Thoracic aorta (tissue), 2 donors: ENCODE data around the gene MED12L. TPM values are rescaled to one million over a fixed set of nuclear protein-coding genes. Genes with fewer than 3 reads are reported as not detected.

ENCODE experiments used
- ATAC-seq: fragments of 150-250 bp; one replicate; pipeline ENCODE4 v1.8.0; 2017; ENCODE audit warnings: low read depth; ENCODE audit not compliant: insufficient number of reproducible peaks, low FRiP score
- DNase-seq: peaks from one replicate; pipeline ENCODE4 v3.0.0-alpha.2; 2020; ENCODE audit warnings: low spot score
- H3K27ac ChIP-seq, 2 donors: fragments of 200-600 bp; sonication (generic); 1 replicate in 1 of 2; 2 replicates in 1 of 2; pipeline ENCODE4 v1.5.1; 2016; ENCODE audit warnings: mild to moderate bottlenecking in 2 of 2, moderate library complexity in 2 of 2
- H3K27me3 ChIP-seq: fragments of 200-600 bp; sonication (generic); replicated peaks from 2 replicates; pipeline ENCODE4 v1.6.0; 2016; ENCODE audit warnings: mild to moderate bottlenecking; ENCODE audit not compliant: insufficient read depth
- H3K36me3 ChIP-seq: fragments of 200-600 bp; sonication (generic); one replicate; pipeline ENCODE4 v1.5.1; 2016
- H3K4me1 ChIP-seq, 2 donors: fragments of 200-600 bp; sonication (generic); 1 replicate in 1 of 2; 2 replicates in 1 of 2; pipeline versions ENCODE4 v1.5.1 to v1.6.0; 2016; ENCODE audit warnings: low read depth in 2 of 2, mild to moderate bottlenecking in 1 of 2; ENCODE audit not compliant: control insufficient read depth in 1 of 2
- H3K4me3 ChIP-seq: fragments of 200-600 bp; sonication (generic); 2 replicates; pipeline ENCODE4 v1.5.1; 2016; ENCODE audit warnings: mild to moderate bottlenecking
- H3K9me3 ChIP-seq: fragments of 200-600 bp; sonication (generic); 2 replicates; pipeline ENCODE4 v1.5.1; 2016
- total RNA-seq, 2 donors: library from RNA; depleted of rRNA; stranded (reverse); fragments of >200 nt; gene quantifications; one replicate each; pipeline versions ENCODE4 v1.1.0 to v1.2.3, GENCODE V29; 2016
- TF ChIP-seq, protein P1 (sequence below): fragments of 200-600 bp; sonication (generic); IDR thresholded peaks from one replicate; pipeline ENCODE4 v1.5.1; 2019; ENCODE audit warnings: antibody characterized with exemption

Gene MED12L
- total RNA-seq, 2 donors from 2014 or later, result 0.27 to 2.0 TPM

DNA sequence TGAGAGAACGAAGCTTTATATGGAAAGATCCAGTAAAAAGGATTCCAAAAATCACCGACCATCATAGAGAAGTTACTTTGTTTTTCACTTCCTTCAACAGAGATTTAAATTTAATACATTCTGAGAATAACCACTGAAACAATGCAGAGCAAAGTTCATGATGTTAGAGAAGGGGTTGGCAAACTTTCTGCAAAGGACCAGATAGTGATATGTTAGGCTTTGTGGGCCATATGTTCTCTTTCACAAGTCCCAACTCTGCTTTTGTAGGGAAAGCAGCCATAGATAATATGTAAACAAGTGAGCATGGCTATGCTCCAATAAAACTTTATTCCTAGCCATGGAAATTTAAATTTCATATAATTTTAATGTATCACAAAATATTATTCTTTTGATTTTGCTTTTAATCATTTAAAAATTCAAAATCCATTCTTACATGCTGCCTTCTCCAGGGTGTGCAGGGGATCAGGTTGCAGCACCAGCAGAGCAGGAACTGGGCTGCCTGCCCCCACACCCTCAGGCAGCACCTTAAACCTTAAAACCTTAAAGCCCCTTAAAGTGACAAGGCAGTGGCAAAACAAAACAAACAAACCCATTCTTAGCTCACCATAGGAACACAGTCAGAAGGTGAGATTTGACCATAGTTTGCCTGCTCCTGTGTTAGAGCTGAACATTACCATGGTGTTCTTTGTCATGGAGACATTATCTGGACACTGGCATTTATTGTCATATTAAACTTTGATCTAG lies 392.3 kb downstream of the MED12L start:
- Histone ChIP-seq H3K9me3 (peaks cover 11% of the 10 kb centered on the region), H3K4me3 (no peak overlapping the region), H3K4me1 (no peaks in the 10 kb centered on the region), H3K27me3 (no peaks in the 10 kb centered on the region), H3K36me3 (no peaks in the 10 kb centered on the region), H3K27ac (no peak overlapping the region)
- TF ChIP-seq, protein P1, sequence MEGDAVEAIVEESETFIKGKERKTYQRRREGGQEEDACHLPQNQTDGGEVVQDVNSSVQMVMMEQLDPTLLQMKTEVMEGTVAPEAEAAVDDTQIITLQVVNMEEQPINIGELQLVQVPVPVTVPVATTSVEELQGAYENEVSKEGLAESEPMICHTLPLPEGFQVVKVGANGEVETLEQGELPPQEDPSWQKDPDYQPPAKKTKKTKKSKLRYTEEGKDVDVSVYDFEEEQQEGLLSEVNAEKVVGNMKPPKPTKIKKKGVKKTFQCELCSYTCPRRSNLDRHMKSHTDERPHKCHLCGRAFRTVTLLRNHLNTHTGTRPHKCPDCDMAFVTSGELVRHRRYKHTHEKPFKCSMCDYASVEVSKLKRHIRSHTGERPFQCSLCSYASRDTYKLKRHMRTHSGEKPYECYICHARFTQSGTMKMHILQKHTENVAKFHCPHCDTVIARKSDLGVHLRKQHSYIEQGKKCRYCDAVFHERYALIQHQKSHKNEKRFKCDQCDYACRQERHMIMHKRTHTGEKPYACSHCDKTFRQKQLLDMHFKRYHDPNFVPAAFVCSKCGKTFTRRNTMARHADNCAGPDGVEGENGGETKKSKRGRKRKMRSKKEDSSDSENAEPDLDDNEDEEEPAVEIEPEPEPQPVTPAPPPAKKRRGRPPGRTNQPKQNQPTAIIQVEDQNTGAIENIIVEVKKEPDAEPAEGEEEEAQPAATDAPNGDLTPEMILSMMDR, result no peak
- no peak for ATAC-seq
- no peak for DNase-seq

DNA sequence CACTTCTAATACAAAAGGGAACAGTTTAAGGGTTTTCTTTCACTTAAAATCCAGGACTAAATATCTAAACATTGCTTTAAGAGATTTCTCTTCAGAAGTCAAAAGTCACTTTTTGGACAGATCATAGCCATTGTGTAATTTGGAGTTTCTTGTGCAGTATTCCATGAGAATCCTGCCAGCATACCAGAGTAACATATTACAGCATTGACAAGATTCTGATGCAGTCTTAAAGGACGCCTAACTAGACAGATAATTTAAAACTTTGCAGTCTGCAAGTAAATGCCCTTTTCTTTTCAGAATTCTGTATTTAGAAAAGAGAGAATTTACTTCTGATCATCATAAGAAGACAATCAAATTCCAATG lies 392.9 kb downstream of the MED12L start:
- Histone ChIP-seq H3K4me1 (no peaks in the 10 kb centered on the region), H3K27ac (no peak overlapping the region), H3K36me3 (no peaks in the 10 kb centered on the region), H3K9me3 (peaks cover 11% of the 10 kb centered on the region), H3K27me3 (no peaks in the 10 kb centered on the region), H3K4me3 (no peak overlapping the region)
- ATAC-seq, result no peak
- TF ChIP-seq, protein P1, result no peak
- DNase-seq, result no peak

DNA sequence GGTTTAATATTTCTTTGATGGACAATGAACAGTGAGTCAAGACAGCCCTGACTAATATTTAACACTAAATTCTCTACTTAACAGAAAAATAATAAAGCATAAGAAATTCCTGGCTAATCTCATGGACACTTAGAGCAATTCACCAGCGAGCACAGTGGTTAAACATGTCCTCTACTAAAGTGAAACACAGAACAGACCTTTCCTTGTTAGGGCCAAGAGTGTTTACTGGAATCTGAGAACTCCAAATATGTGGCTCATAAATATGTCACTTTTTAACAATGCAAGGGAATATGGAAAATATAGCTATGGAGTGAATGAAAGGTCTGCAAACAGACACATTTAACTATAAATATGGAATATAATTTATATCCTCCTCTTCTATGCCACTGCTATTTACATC lies 394.0 kb downstream of the MED12L start:
- Histone ChIP-seq H3K4me1 (no peaks in the 10 kb centered on the region), H3K27ac (no peak overlapping the region), H3K27me3 (no peaks in the 10 kb centered on the region), H3K36me3 (no peaks in the 10 kb centered on the region), H3K4me3 (no peak overlapping the region), H3K9me3 (peaks cover 11% of the 10 kb centered on the region)
- no peak for ATAC-seq
- TF ChIP-seq, protein P1, result no peak
- DNase-seq, result no peak

DNA sequence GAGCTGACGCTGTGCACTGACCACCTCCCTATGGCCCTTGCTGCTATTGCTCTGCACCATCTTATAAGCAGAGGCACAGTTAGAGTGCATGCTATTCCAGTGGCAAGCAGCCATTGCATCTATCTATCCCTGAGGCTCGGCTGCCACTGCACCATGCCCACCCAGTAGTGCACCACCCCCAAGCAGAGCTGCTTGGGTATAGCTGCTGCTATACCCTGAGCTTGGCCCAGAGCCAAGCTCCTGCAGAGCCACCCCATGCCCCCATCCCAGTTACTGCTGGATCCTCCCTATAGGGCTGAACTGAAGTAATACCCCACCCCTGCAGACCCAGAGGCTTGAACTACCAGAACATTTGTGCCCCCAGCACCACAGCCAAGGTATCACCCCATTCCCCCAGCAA lies 395.0 kb downstream of the MED12L start:
- H3K4me3 ChIP-seq, result no peak overlapping the region
- no peaks in the 10 kb centered on the region for H3K4me1 ChIP-seq
- no peaks in the 10 kb centered on the region for H3K27me3 ChIP-seq
- H3K36me3 ChIP-seq, result no peaks in the 10 kb centered on the region
- ATAC-seq (no peak), DNase-seq (no peak)
- no peak overlapping the region for H3K27ac ChIP-seq
- H3K9me3 ChIP-seq, result peaks cover 11% of the 10 kb centered on the region
- TF ChIP-seq, protein P1, result no peak

DNA sequence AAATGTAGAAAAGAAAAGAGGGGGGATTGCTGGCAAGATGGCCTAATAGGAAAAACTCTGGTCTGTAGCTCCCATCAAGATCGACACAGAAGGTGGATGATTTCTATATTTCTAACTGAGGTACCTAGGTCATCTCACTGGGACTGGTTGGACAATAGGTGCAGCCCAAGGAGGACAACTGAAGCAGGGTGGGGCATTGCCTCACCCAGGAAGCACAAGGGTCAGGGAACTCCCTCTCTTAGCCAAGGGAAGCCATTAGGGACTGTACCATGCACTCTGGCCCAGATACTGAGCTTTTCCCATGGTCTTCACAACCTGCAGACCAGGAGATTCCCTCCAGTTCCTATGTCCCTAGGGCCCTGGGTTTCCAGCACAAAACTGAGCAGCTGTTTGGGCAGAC lies 398.0 kb downstream of the MED12L start:
- Histone ChIP-seq H3K27ac (no peak overlapping the region), H3K4me3 (no peak overlapping the region), H3K4me1 (no peaks in the 10 kb centered on the region), H3K9me3 (peaks cover 11% of the 10 kb centered on the region), H3K27me3 (no peaks in the 10 kb centered on the region), H3K36me3 (no peaks in the 10 kb centered on the region)
- ATAC-seq (no peak), DNase-seq (no peak)
- TF ChIP-seq, protein P1, result no peak
